Nephron (organoid): ENCODE results near the gene HNRNPR.
"Not testable (repeated sequence)": the region's sequence is repeated elsewhere in the genome, so short reads cannot be mapped to it uniquely, and the experiment has no call there.

ENCODE experiments used
- H3K27ac Mint-ChIP-seq, 3 experiments: 2 replicates each; pipeline ENCODE4 v1.8.0; 2020; ENCODE audit warnings: mixed read lengths in 3 of 3, mild to moderate bottlenecking in 2 of 3, moderate library complexity in 1 of 3
- H3K27me3 Mint-ChIP-seq: 2 replicates; pipeline ENCODE4 v1.8.0; 2021; ENCODE audit warnings: low read depth, mild to moderate bottlenecking, moderate library complexity, mixed read lengths
- H3K36me3 Mint-ChIP-seq: 2 replicates; pipeline ENCODE4 v1.8.0; 2020; ENCODE audit warnings: low read depth, mixed read lengths
- H3K4me1 Mint-ChIP-seq: 2 replicates; pipeline ENCODE4 v1.8.0; 2020; ENCODE audit warnings: mixed read lengths
- H3K4me3 Mint-ChIP-seq, 3 experiments: 2 replicates each; pipeline ENCODE4 v1.8.0; 2020; ENCODE audit warnings: mild to moderate bottlenecking in 3 of 3, mixed read lengths in 3 of 3, moderate library complexity in 2 of 3
- H3K9me3 Mint-ChIP-seq: 2 replicates; pipeline ENCODE4 v1.8.0; 2020; ENCODE audit warnings: mixed read lengths
- TF ChIP-seq, protein P1 (sequence below), 3 experiments: fragments of 200-600 bp; sonication (generic); IDR thresholded peaks; one replicate each; pipeline ENCODE4 v1.5.0; 2021; ENCODE audit warnings: antibody characterized with exemption in 3 of 3; ENCODE audit not compliant: unreplicated experiment in 3 of 3

Gene HNRNPR

DNA sequence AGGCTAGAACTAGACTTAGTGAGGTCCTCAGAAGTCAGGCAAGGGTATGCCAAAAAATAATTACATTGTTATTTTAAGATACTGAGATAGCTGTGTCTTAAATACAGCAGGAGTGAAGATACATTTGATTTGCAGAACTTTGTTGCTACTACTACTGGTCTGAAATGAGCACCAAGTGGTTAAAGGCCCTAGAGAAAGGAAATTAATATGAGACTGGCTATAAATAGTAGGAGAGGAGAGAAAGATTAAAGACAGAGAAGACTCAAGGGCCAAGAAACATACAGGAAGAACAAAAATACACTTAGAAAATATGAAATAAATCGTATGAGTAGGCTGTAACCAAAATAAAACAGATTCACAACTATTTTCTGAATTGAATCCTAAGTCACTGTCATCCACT lies 21.3 kb downstream of the HNRNPR start:
- Mint-ChIP-seq H3K4me3 (no peak overlapping the region), H3K27me3 (no peaks in the 10 kb centered on the region), H3K9me3 (no peaks in the 10 kb centered on the region), H3K27ac (no peak overlapping the region), H3K36me3 (peaks cover 69% of the 10 kb centered on the region), H3K4me1 (peaks cover 6% of the 10 kb centered on the region)
- TF ChIP-seq, protein P1, sequence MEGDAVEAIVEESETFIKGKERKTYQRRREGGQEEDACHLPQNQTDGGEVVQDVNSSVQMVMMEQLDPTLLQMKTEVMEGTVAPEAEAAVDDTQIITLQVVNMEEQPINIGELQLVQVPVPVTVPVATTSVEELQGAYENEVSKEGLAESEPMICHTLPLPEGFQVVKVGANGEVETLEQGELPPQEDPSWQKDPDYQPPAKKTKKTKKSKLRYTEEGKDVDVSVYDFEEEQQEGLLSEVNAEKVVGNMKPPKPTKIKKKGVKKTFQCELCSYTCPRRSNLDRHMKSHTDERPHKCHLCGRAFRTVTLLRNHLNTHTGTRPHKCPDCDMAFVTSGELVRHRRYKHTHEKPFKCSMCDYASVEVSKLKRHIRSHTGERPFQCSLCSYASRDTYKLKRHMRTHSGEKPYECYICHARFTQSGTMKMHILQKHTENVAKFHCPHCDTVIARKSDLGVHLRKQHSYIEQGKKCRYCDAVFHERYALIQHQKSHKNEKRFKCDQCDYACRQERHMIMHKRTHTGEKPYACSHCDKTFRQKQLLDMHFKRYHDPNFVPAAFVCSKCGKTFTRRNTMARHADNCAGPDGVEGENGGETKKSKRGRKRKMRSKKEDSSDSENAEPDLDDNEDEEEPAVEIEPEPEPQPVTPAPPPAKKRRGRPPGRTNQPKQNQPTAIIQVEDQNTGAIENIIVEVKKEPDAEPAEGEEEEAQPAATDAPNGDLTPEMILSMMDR (IDR thresholded peaks at IDR 0.05; ENCODE audit: unreplicated experiment in 3 of 3), result no peak

DNA sequence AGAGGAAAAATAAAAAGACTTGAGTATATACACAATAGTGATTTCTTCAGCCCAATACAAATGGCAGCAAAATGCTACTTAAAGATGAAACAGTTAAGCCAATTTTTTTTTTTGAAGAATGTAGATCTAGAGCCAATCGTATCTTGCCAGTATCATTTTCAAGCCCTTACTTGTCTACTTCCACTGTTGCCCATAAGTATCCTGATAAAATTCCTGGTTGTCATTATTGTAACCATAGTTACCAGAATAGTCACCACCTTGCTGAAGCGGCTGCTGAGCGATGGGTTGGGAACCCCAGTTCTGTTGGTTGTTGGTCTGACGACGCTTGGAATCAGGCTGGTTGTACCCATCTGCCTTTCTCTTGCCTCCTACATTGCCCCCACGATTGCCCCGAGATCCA lies 33.8 kb downstream of the HNRNPR start:
- not testable (repeated sequence) for H3K4me3 Mint-ChIP-seq, H3K27ac Mint-ChIP-seq, H3K9me3 Mint-ChIP-seq, H3K4me1 Mint-ChIP-seq, H3K27me3 Mint-ChIP-seq
- H3K36me3 Mint-ChIP-seq, result peaks cover 71% of the 10 kb centered on the region

DNA sequence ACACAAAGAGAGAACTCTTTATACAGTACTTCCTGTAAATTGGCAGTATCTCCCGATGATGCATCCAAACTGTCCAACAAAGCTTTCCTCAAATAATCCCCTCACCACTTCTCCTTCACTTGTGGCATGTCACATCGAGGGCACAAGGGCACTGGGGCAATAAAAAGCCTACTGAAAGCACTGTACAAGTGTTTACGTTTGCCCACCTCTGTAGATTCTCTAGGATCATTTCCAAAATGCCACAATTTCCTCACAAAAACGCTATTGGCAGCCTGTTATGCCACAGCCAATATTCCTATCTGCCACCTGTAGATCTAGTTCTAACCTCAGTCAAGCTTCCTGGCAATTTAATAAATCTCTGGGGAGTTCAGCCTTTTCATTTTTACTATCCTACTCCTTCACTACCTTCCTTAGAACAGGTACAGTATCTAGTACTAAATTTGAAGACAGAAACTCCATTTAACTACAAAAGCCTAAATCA lies 39.9 kb downstream of the HNRNPR start:
- H3K9me3 Mint-ChIP-seq, result no peaks in the 10 kb centered on the region
- peaks cover 60% of the 10 kb centered on the region for H3K36me3 Mint-ChIP-seq
- TF ChIP-seq, protein P1 (IDR thresholded peaks at IDR 0.05; ENCODE audit: unreplicated experiment in 3 of 3), result no peak
- H3K27ac Mint-ChIP-seq, result no peak overlapping the region
- H3K4me3 Mint-ChIP-seq, result no peak overlapping the region
- H3K27me3 Mint-ChIP-seq, result no peaks in the 10 kb centered on the region
- no peaks in the 10 kb centered on the region for H3K4me1 Mint-ChIP-seq

DNA sequence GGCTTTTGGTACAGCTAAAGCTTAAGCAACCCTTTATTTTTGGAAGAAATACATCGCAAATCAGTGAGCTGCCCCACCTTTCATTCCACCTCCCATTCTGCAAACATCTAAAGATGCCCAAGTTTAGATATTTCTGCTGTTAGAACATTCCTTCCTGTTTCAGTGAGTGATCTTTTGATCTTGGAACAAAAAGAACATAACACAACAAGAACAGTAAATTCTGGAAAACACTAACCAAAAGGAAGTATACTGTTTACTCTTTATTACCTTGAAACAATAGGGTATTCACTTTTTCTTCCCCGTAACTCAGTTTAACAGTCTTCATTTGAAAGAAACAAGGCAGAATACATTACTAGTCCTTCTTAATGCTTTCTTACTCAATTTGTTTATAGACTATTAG lies 40.6 kb downstream of the HNRNPR start:
- no peak overlapping the region for H3K4me3 Mint-ChIP-seq
- no peaks in the 10 kb centered on the region for H3K4me1 Mint-ChIP-seq
- TF ChIP-seq, protein P1 (IDR thresholded peaks at IDR 0.05; ENCODE audit: unreplicated experiment in 3 of 3), result no peak
- no peaks in the 10 kb centered on the region for H3K27me3 Mint-ChIP-seq
- H3K36me3 Mint-ChIP-seq, result peaks cover 57% of the 10 kb centered on the region
- H3K9me3 Mint-ChIP-seq, result no peaks in the 10 kb centered on the region
- no peak overlapping the region for H3K27ac Mint-ChIP-seq

DNA sequence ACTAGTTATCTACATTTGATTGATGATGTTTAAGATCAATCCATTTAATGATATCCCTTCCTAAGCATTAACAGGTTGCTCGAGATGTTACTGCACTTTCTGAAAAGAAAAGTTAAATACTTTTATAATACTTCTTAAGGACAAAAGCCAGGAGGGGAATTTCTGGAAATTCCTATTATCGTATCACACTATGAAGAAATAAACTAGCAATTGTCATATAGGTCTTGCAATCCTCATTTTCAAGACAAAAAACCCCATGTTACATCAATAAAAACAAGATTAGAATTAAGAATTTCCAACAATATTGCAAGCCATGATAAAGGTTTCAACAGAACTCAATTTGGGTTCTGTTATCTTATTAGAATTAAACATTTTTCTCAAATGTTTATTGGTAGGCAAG lies 47.2 kb downstream of the HNRNPR start:
- peaks cover 60% of the 10 kb centered on the region for H3K36me3 Mint-ChIP-seq
- H3K27me3 Mint-ChIP-seq, result no peaks in the 10 kb centered on the region
- no peak overlapping the region for H3K4me3 Mint-ChIP-seq
- H3K4me1 Mint-ChIP-seq, result peaks cover 8% of the 10 kb centered on the region
- H3K27ac Mint-ChIP-seq, result no peak overlapping the region
- H3K9me3 Mint-ChIP-seq, result no peaks in the 10 kb centered on the region
- TF ChIP-seq, protein P1 (IDR thresholded peaks at IDR 0.05; ENCODE audit: unreplicated experiment in 3 of 3), result no peak

DNA sequence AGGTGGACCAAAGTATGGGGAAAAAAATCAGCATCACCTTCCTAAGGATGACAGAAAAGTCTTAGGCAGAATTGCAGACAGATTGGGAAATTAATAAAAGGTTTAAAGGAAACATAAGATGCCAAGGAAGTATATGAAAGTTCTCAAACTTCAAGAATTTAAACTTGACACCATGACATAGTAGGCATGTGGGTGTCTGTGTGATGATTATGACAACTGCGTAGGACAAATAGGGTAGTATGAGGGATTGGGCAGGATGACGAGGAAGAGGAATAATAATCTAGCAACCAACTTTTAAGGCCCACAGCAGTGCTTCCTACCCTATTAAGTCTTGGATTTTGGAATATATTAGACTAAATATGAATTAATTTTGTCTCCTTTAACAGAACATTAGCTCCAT lies 52.4 kb downstream of the HNRNPR start:
- H3K4me1 Mint-ChIP-seq, result peaks cover 14% of the 10 kb centered on the region
- TF ChIP-seq, protein P1 (IDR thresholded peaks at IDR 0.05; ENCODE audit: unreplicated experiment in 3 of 3), result no peak
- no peaks in the 10 kb centered on the region for H3K9me3 Mint-ChIP-seq

More for the DNA sequence above, 52.4 kb downstream of the HNRNPR start:
- H3K27ac Mint-ChIP-seq, result no peak overlapping the region
- H3K4me3 Mint-ChIP-seq, result no peak overlapping the region
- H3K36me3 Mint-ChIP-seq, result peaks cover 54% of the 10 kb centered on the region
- H3K27me3 Mint-ChIP-seq, result no peaks in the 10 kb centered on the region
